ENCODE data around the gene PDZD8. TPM values are rescaled to one million over a fixed set of nuclear protein-coding genes. Genes with fewer than 3 reads are reported as not detected.

The PDZD8 gene
- total RNA-seq, 1 donor from 2014 or later, result 13.2 TPM

DNA sequence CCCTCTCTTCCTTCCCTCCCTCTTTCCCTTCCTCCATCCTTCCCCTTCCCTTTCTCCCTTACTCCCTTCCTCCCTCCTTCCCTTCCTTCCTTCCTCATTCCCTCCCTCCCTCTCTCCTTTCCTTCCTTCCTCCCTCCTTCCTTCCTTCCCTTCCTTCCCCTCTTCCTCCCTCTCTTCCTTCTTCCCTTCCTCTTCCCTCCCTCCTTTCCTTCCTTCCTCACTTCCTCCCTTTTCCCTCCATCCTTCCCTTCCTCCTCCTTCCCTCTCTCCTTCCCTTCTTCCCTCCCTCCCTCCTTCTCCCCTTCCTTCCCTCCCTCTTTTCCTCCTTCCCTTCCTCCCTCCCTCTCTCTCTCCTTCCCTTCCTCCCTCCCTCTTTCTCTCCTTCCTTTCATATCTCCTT, 147.0 kb downstream of the PDZD8 start:
- DNase-seq (no peak), ATAC-seq (ENCODE audit: low read depth) (no peak)
- intact Hi-C loops (cut with micrococcal nuclease), result no loop called here
- no peak for TF ChIP-seq CTCF (IDR thresholded peaks at IDR 0.05)
- Mint-ChIP-seq H3K27ac (no peak overlapping the region), H3K4me3 (no peak overlapping the region), H3K27me3 (peaks cover 36% of the 10 kb centered on the region), H3K36me3 (ENCODE audit: low read depth) (no peaks in the 10 kb centered on the region), H3K9me3 (no peaks in the 10 kb centered on the region), H3K4me1 (no peaks in the 10 kb centered on the region)
- ChIA-PET CTCF (no interaction called here), POLR2A (no interaction called here)

Other genes with a start within 250 kb of the PDZD8 start
- gene VAX1, start 237.2 kb downstream of the PDZD8 start, total RNA-seq, result not detected in 2 replicates
- not detected in 2 replicates for gene KCNK18, start 178.0 kb downstream of the PDZD8 start, total RNA-seq
- not detected in 2 replicates for gene SLC18A2, start 134.3 kb downstream of the PDZD8 start, total RNA-seq
- not detected in 2 replicates for gene EMX2, start 167.3 kb upstream of the PDZD8 start, total RNA-seq